ENCODE data around the gene PZP. TPM values are rescaled to one million over a fixed set of nuclear protein-coding genes. Genes with fewer than 3 reads are reported as not detected.

PZP gene
- total and polyA plus RNA-seq, 2 experiments from 2014 or later = 0.92 TPM; not detected in 1

DNA sequence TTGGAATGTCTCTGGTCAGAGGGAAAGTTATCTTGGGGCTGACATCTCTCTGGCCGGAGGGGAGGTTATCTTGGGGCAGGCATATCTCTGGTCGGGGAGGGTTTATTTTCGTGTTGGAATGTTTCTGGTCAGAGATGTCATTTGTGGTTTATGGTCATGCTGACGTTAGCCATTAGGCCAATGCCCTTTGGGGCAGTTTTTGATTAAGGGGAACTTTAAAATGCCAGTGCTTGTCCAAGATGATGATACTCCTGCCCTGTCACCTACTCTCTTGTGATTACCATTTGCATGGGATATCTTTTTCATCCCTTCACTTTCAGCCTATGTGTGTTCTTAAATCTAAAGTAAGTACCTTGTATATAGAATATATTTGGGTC is 63.5 kb downstream of the PZP start (continued):
- TF ChIP-seq ZNF331 (CRISPR knock-in tag; IDR thresholded peaks at IDR 0.05; ENCODE audit: low read depth) (no peak), JUNB (IDR thresholded peaks at IDR 0.05; ENCODE audit: unreplicated experiment) (no peak), ZNF114 (CRISPR knock-in tag; IDR thresholded peaks at IDR 0.05) (no peak), POLR2AphosphoS5 (IDR thresholded peaks at IDR 0.05; ENCODE audit: low read depth) (no peak), EZH2phosphoT487 (IDR thresholded peaks at IDR 0.05; ENCODE audit: unreplicated experiment) (no peak), NANOG (IDR thresholded peaks at IDR 0.05; ENCODE audit: borderline replicate concordance) (no peak), CTCF (conservative IDR thresholded peaks at IDR 0.05; ENCODE audit: low read depth in 2 of 2) (no peak)
- TF ChIP-seq, protein P1, sequence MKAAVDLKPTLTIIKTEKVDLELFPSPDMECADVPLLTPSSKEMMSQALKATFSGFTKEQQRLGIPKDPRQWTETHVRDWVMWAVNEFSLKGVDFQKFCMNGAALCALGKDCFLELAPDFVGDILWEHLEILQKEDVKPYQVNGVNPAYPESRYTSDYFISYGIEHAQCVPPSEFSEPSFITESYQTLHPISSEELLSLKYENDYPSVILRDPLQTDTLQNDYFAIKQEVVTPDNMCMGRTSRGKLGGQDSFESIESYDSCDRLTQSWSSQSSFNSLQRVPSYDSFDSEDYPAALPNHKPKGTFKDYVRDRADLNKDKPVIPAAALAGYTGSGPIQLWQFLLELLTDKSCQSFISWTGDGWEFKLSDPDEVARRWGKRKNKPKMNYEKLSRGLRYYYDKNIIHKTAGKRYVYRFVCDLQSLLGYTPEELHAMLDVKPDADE (IDR thresholded peaks at IDR 0.05) = no peak

DNA sequence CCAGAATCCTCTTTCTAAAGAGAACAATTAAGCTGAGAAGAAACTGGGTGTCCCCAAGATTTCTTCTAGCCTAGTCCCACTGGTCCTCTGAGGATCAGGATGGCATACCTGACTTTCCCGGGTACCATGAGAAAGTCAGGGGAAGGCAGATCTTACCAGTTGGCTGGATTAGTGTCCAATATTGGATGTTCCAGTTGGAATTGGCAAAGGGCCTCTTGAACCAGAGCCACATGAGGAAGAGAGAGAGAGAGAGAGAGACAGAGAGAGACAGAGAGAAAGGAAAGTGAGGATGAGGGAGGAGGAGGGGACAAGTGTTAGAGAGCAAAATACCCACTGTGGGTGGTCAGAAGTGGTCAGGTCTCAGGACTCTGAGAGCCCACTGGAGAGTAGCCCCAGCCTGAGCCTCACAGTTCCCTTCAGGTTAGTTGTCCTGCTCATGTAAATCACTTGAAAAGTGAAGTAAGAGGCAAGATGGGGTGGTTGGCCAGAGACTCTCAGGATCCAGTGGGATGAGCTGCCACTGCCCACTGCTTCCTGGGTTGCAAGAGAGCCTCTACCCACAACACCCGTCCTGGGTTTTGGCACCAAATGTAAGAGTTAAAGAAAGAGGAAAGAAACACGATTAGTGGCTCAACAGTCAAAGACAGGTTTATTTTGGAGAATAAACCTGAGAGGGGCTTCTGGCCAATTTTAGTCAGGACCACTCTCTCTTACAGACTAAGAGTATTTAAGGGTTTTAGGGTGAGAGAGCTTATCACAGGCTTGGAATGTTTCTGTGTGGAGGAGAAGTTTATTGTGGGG is 64.1 kb downstream of the PZP start:
- H3K4me2 ChIP-seq = no peak overlapping the region
- DNase-seq (ENCODE audit: low spot score) = no peak
- TF ChIP-seq ZNF331 (CRISPR knock-in tag; IDR thresholded peaks at IDR 0.05; ENCODE audit: low read depth) (no peak), ZNF462 (CRISPR knock-in tag; IDR thresholded peaks at IDR 0.05) (no peak), CREB1 (CRISPR knock-in tag; IDR thresholded peaks at IDR 0.05; ENCODE audit: low read depth) (no peak), ZNF114 (CRISPR knock-in tag; IDR thresholded peaks at IDR 0.05) (no peak), STAT1 (IDR thresholded peaks at IDR 0.05; ENCODE audit: unreplicated experiment) (no peak), EZH2phosphoT487 (IDR thresholded peaks at IDR 0.05; ENCODE audit: unreplicated experiment) (no peak)
- TF ChIP-seq, protein P1 (IDR thresholded peaks at IDR 0.05) = no peak

More for the DNA sequence above, 64.1 kb downstream of the PZP start:
- Histone ChIP-seq H2AFZ (no peak overlapping the region), H3K79me2 (replicated peaks; ENCODE audit: insufficient read depth) (no peaks in the 10 kb centered on the region), H3K4me1 (ENCODE audit: insufficient read depth) (no peaks in the 10 kb centered on the region), H3K27ac (ENCODE audit: low read depth) (no peak overlapping the region), H3F3A (replicated peaks; ENCODE audit: low read depth) (no peaks in the 10 kb centered on the region), H4K20me1 (replicated peaks; ENCODE audit: insufficient read depth) (no peaks in the 10 kb centered on the region), H3K36me3 (ENCODE audit: insufficient read depth) (no peaks in the 10 kb centered on the region; the same call in 1 of the 2 replicates), H3K9me2 (ENCODE audit: insufficient read depth) (no peaks in the 10 kb centered on the region), H3K4me3 (no peak overlapping the region), H3K27me3 (ENCODE audit: insufficient read depth) (no peaks in the 10 kb centered on the region)
- Mint-ChIP-seq H3K9me3 (peaks cover 61% of the 10 kb centered on the region), H3K27ac (no peak overlapping the region), H3K36me3 (ENCODE audit: low read depth) (peaks cover 35% of the 10 kb centered on the region), H3K4me3 (no peak overlapping the region), H3K4me1 (no peaks in the 10 kb centered on the region), H3K27me3 (ENCODE audit: insufficient read depth, low read depth, poor library complexity) (peaks cover 6% of the 10 kb centered on the region)
- ATAC-seq = no peak

Data from GM23338 (cell line).